GM23338 (cell line): ENCODE results near the gene OR6V1. TPM values are rescaled to one million over a fixed set of nuclear protein-coding genes. Genes with fewer than 3 reads are reported as not detected.

ENCODE experiments used
- ATAC-seq: fragments of 200-7000 bp; cut with Tn5 transposase; 3 replicates; pipeline ENCODE4 v1.9.1; 2020
- DNase-seq: peaks from one replicate; pipeline ENCODE4 v3.0.0-alpha.2; 2015; ENCODE audit warnings: low spot score
- H2AFZ ChIP-seq: fragments of 200-600 bp; sonication (generic); 2 replicates; pipeline ENCODE4 v1.8.0; 2016; ENCODE audit warnings: antibody characterized with exemption, mild to moderate bottlenecking, moderate library complexity
- H3F3A ChIP-seq: fragments of 200-600 bp; sonication (generic); replicated peaks from 2 replicates; pipeline ENCODE4 v1.8.0; 2017; ENCODE audit warnings: antibody characterized with exemption, mixed run types, low read depth
- H3K27ac ChIP-seq: fragments of 200-600 bp; sonication (generic); 2 replicates; pipeline ENCODE4 v1.6.1; 2016; ENCODE audit warnings: low read depth
- H3K27me3 ChIP-seq: fragments of 200-600 bp; sonication (generic); 2 replicates; pipeline ENCODE4 v1.8.0; 2016; ENCODE audit warnings: mild to moderate bottlenecking, mixed run types, moderate library complexity; ENCODE audit not compliant: insufficient read depth
- H3K36me3 ChIP-seq: fragments of 200-600 bp; sonication (generic); 2 replicates; pipeline ENCODE4 v1.8.0; 2016; ENCODE audit warnings: mild to moderate bottlenecking; ENCODE audit not compliant: insufficient read depth
- H3K4me1 ChIP-seq: fragments of 200-600 bp; sonication (generic); 2 replicates; pipeline ENCODE4 v1.8.0; 2016; ENCODE audit warnings: mild to moderate bottlenecking, moderate library complexity; ENCODE audit not compliant: insufficient read depth
- H3K4me2 ChIP-seq: fragments of 200-600 bp; sonication (generic); 2 replicates; pipeline ENCODE4 v1.7.1; 2017; ENCODE audit warnings: mixed run types
- H3K4me3 ChIP-seq: fragments of 200-600 bp; sonication (generic); 2 replicates; pipeline ENCODE4 v1.6.1; 2016; ENCODE audit warnings: mixed run types
- H3K79me2 ChIP-seq: fragments of 200-600 bp; sonication (generic); replicated peaks from 2 replicates; pipeline ENCODE4 v1.8.0; 2017; ENCODE audit warnings: mild to moderate bottlenecking; ENCODE audit not compliant: insufficient read depth
- H3K9me2 ChIP-seq: fragments of 200-600 bp; sonication (generic); 2 replicates; pipeline ENCODE4 v1.8.0; 2017; ENCODE audit not compliant: insufficient read depth
- H4K20me1 ChIP-seq: fragments of 200-600 bp; sonication (generic); replicated peaks from 2 replicates; pipeline ENCODE4 v1.8.0; 2017; ENCODE audit warnings: mild to moderate bottlenecking; ENCODE audit not compliant: insufficient read depth
- H3K27ac Mint-ChIP-seq: 2 replicates; pipeline ENCODE4 v1.8.0; 2020; ENCODE audit warnings: inconsistent platforms, mild to moderate bottlenecking, moderate library complexity, mixed read lengths
- H3K27me3 Mint-ChIP-seq: 3 replicates; pipeline ENCODE4 v1.8.0; 2022; ENCODE audit warnings: low read depth, mild to moderate bottlenecking, moderate library complexity, mixed read lengths, inconsistent platforms; ENCODE audit not compliant: insufficient read depth, poor library complexity
- H3K36me3 Mint-ChIP-seq: 3 replicates; pipeline ENCODE4 v1.8.0; 2021; ENCODE audit warnings: low read depth, mild to moderate bottlenecking, inconsistent platforms, moderate library complexity, mixed read lengths
- H3K4me1 Mint-ChIP-seq: 3 replicates; pipeline ENCODE4 v1.8.0; 2020; ENCODE audit warnings: mild to moderate bottlenecking, inconsistent platforms, mixed read lengths
- H3K4me3 Mint-ChIP-seq: 3 replicates; pipeline ENCODE4 v1.8.0; 2021; ENCODE audit warnings: moderate library complexity, mild to moderate bottlenecking, inconsistent platforms, mixed read lengths
- H3K9me3 Mint-ChIP-seq: 3 replicates; pipeline ENCODE4 v1.8.0; 2020; ENCODE audit warnings: moderate library complexity, mild to moderate bottlenecking, inconsistent platforms, mixed read lengths
- CREB1 ChIP-seq: fragments of 250-450 bp; sonication (Bioruptor Pico); IDR thresholded peaks from 2 replicates; pipeline ENCODE4 v1.5.0; 2020; ENCODE audit warnings: low read depth, mild to moderate bottlenecking, moderate library complexity
- EZH2 ChIP-seq: fragments of 200-600 bp; sonication (generic); IDR thresholded peaks from one replicate; pipeline ENCODE4 v1.8.0; 2017; ENCODE audit warnings: antibody characterized with exemption, mild to moderate bottlenecking, low read depth; ENCODE audit not compliant: unreplicated experiment
- EZH2phosphoT487 ChIP-seq: fragments of 200-600 bp; sonication (generic); IDR thresholded peaks from one replicate; pipeline ENCODE4 v1.8.1; 2018; ENCODE audit warnings: antibody characterized with exemption; ENCODE audit not compliant: unreplicated experiment
- JUNB ChIP-seq: IDR thresholded peaks from one replicate; pipeline ENCODE4 v1.6.1; 2016; ENCODE audit warnings: antibody characterized with exemption; ENCODE audit not compliant: unreplicated experiment
- NANOG ChIP-seq: IDR thresholded peaks from 2 replicates; pipeline ENCODE4 v1.6.1; 2016; ENCODE audit warnings: antibody characterized with exemption, borderline replicate concordance
- POLR2AphosphoS5 ChIP-seq: IDR thresholded peaks from 2 replicates; pipeline ENCODE4 v1.6.1; 2016; ENCODE audit warnings: antibody characterized with exemption, low read depth
- REST ChIP-seq: IDR thresholded peaks from one replicate; pipeline ENCODE4 v1.6.1; 2018; ENCODE audit warnings: antibody characterized with exemption; ENCODE audit not compliant: unreplicated experiment
- STAT1 ChIP-seq: IDR thresholded peaks from one replicate; pipeline ENCODE4 v1.6.1; 2016; ENCODE audit warnings: antibody characterized with exemption; ENCODE audit not compliant: unreplicated experiment
- ZNF114 ChIP-seq: fragments of 250-450 bp; sonication (Bioruptor Pico); IDR thresholded peaks from 2 replicates; pipeline ENCODE4 v1.5.0; 2020; ENCODE audit warnings: mild to moderate bottlenecking, moderate library complexity
- ZNF331 ChIP-seq: fragments of 250-450 bp; sonication (Bioruptor Pico); IDR thresholded peaks from 2 replicates; pipeline ENCODE4 v1.5.0; 2020; ENCODE audit warnings: low read depth, mild to moderate bottlenecking, moderate library complexity
- ZNF462 ChIP-seq: fragments of 250-450 bp; sonication (Bioruptor Pico); IDR thresholded peaks from 2 replicates; pipeline ENCODE4 v1.5.0; 2020; ENCODE audit warnings: mild to moderate bottlenecking, moderate library complexity
- polyA plus RNA-seq: library from polyadenylated mRNA; unstranded; fragments of >200 nt; fragmentation: Nextera tagmentation; extraction: Ambion mirVana; gene quantifications from 2 replicates; pipeline ENCODE4 v1.2.1, GENCODE V29; 2016
- total RNA-seq: library from RNA; depleted of rRNA; stranded (reverse); fragments of >200 nt; shearing (Covaris generic); gene quantifications from 2 replicates; pipeline ENCODE4 v1.2.3, GENCODE V29; 2014
- TF ChIP-seq, protein P1 (sequence below): IDR thresholded peaks from 2 replicates; pipeline ENCODE4 v1.6.1; 2016; ENCODE audit warnings: antibody characterized with exemption
- TF ChIP-seq, protein P2 (sequence below), 2 experiments: fragments of 200-600 bp in 1 of 2; sonication (generic) in 1 of 2; conservative IDR thresholded peaks; 2 replicates each; pipeline versions ENCODE4 v1.5.1 to v1.6.1; 2016 to 2017; ENCODE audit warnings: antibody characterized with exemption in 2 of 2, low read depth in 2 of 2, mild to moderate bottlenecking in 2 of 2, moderate library complexity in 1 of 2

The OR6V1 gene
- total and polyA plus RNA-seq, 2 experiments from 2014 or later = not detected

DNA sequence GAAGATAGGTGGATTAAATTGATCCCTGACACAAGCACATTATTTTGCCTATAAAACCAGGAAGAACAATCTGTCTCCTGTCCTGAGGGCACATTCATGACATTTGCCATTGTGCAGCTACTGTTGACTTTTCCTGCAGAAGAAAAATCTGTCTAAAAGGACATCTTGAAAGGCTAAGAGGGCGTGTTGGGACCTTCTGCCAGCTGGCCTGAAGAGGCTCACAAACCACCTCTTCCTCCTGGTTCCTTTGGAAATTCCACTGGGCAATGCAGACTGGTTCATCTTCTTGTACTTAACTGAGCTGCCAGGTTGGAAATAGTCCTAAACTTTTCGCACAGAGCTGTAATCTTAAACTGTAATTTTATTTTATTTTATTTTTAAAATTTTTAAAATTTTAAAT, 44.0 kb downstream of the OR6V1 start:
- H3K27me3 Mint-ChIP-seq = no peaks in the 10 kb centered on the region
- H3K4me2 ChIP-seq = no peak overlapping the region
- H3K36me3 Mint-ChIP-seq = peaks cover 8% of the 10 kb centered on the region; the same call in 2 of the 3 replicates
- H3K4me3 Mint-ChIP-seq = no peak overlapping the region
- H3K27me3 ChIP-seq = no peaks in the 10 kb centered on the region
- TF ChIP-seq EZH2 (no peak), REST (no peak), EZH2phosphoT487 (no peak), NANOG (no peak), ZNF462 (no peak), JUNB (no peak), CREB1 (CRISPR knock-in tag) (no peak), STAT1 (no peak), ZNF331 (CRISPR knock-in tag) (no peak), POLR2AphosphoS5 (no peak), ZNF114 (CRISPR knock-in tag) (no peak)
- TF ChIP-seq, protein P1, sequence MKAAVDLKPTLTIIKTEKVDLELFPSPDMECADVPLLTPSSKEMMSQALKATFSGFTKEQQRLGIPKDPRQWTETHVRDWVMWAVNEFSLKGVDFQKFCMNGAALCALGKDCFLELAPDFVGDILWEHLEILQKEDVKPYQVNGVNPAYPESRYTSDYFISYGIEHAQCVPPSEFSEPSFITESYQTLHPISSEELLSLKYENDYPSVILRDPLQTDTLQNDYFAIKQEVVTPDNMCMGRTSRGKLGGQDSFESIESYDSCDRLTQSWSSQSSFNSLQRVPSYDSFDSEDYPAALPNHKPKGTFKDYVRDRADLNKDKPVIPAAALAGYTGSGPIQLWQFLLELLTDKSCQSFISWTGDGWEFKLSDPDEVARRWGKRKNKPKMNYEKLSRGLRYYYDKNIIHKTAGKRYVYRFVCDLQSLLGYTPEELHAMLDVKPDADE = no peak
- TF ChIP-seq, protein P2, sequence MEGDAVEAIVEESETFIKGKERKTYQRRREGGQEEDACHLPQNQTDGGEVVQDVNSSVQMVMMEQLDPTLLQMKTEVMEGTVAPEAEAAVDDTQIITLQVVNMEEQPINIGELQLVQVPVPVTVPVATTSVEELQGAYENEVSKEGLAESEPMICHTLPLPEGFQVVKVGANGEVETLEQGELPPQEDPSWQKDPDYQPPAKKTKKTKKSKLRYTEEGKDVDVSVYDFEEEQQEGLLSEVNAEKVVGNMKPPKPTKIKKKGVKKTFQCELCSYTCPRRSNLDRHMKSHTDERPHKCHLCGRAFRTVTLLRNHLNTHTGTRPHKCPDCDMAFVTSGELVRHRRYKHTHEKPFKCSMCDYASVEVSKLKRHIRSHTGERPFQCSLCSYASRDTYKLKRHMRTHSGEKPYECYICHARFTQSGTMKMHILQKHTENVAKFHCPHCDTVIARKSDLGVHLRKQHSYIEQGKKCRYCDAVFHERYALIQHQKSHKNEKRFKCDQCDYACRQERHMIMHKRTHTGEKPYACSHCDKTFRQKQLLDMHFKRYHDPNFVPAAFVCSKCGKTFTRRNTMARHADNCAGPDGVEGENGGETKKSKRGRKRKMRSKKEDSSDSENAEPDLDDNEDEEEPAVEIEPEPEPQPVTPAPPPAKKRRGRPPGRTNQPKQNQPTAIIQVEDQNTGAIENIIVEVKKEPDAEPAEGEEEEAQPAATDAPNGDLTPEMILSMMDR (conservative IDR thresholded peaks at IDR 0.05; ENCODE audit: low read depth in 2 of 2) = no peak
- H3K27ac ChIP-seq = no peak overlapping the region
- H2AFZ ChIP-seq = no peak overlapping the region
- no peaks in the 10 kb centered on the region for H3K4me1 ChIP-seq
- H3K4me1 Mint-ChIP-seq = no peaks in the 10 kb centered on the region
- H3K79me2 ChIP-seq = no peaks in the 10 kb centered on the region
- no peaks in the 10 kb centered on the region; the same call in none of the 2 replicates for H3K36me3 ChIP-seq
- no peak for DNase-seq
- H4K20me1 ChIP-seq = no peaks in the 10 kb centered on the region
- H3F3A ChIP-seq = no peaks in the 10 kb centered on the region
- H3K9me2 ChIP-seq = 0 out of 2 replicates have a peak, but pooled peaks cover 5% of the 10 kb centered on the region
- no peak for ATAC-seq
- no peak overlapping the region for H3K4me3 ChIP-seq
- H3K9me3 Mint-ChIP-seq = peaks cover 30% of the 10 kb centered on the region
- no peak overlapping the region for H3K27ac Mint-ChIP-seq
